Left lung (tissue), 10 donors: ENCODE data around the gene CPLX1. TPM values are rescaled to one million over a fixed set of nuclear protein-coding genes. Genes with fewer than 3 reads are reported as not detected.

Source experiments
- ATAC-seq: fragments of 200-7000 bp; cut with Tn5 transposase; one replicate; pipeline ENCODE4 v1.9.1; 2020; ENCODE audit warnings: moderate library complexity
- DNase-seq, 4 donors: peaks; one replicate each; pipeline ENCODE4 v3.0.0-alpha.2; 2013 to 2020
- H3K27ac ChIP-seq, 2 donors: fragments of 200-600 bp; sonication (generic) in 1 of 2; one replicate each; pipeline versions ENCODE4 v1.5.0 to v1.8.0; 2020 to 2021
- H3K27me3 ChIP-seq, 2 donors: fragments of 200-600 bp; sonication (generic) in 1 of 2; one replicate each; pipeline versions ENCODE4 v1.5.0 to v1.8.0; 2020 to 2021
- H3K36me3 ChIP-seq, 2 donors: fragments of 200-600 bp; sonication (generic) in 1 of 2; one replicate each; pipeline versions ENCODE4 v1.5.0 to v1.8.0; 2020 to 2021
- H3K4me1 ChIP-seq, 2 donors: fragments of 200-600 bp; one replicate each; pipeline ENCODE4 v1.8.0; 2021
- H3K4me3 ChIP-seq, 2 donors: fragments of 200-600 bp; sonication (generic) in 1 of 2; one replicate each; pipeline versions ENCODE4 v1.5.0 to v1.8.0; 2020 to 2021; ENCODE audit warnings: mild to moderate bottlenecking in 1 of 2
- H3K9me3 ChIP-seq, 2 donors: fragments of 200-600 bp; sonication (generic) in 1 of 2; one replicate each; pipeline versions ENCODE4 v1.5.0 to v1.8.0; 2020 to 2021
- intact Hi-C, 2 donors: fragments of 100-400 bp; cut with DNase I; formaldehyde crosslinking; loops; one replicate each; pipeline versions ENCODE4 v1.11.2 to v1.14.2; 2022
- polyA plus RNA-seq, 6 donors: library from polyadenylated mRNA; unstranded; fragments of 120-200 nt; gene quantifications; one replicate each; pipeline ENCODE4 v1.2.1, GENCODE V29; 2013; ENCODE audit not compliant: insufficient read length in 6 of 6
- total RNA-seq, 2 donors: library from RNA; stranded (reverse); fragmentation: NEBNext Ultra II Directional; extraction: Animal tissue kit (Norgen Biotek cat#: 25700); gene quantifications; one replicate each; pipeline ENCODE4 v1.2.1, GENCODE V29; 2021
- TF ChIP-seq, protein P1 (sequence below), 2 donors: fragments of 200-600 bp; sonication (generic) in 1 of 2; IDR thresholded peaks; one replicate each; pipeline versions ENCODE4 v1.5.0 to v1.8.0; 2021; ENCODE audit warnings: antibody characterized with exemption in 2 of 2
- donor health status: DM: no; HTN: yes; CAD: no.
- donor health status: DM: no; HTN: no; CAD: no.

CPLX1 gene
- total and polyA plus RNA-seq, 8 donors: 0.98 to 3.2 (median 1.5) TPM

DNA sequence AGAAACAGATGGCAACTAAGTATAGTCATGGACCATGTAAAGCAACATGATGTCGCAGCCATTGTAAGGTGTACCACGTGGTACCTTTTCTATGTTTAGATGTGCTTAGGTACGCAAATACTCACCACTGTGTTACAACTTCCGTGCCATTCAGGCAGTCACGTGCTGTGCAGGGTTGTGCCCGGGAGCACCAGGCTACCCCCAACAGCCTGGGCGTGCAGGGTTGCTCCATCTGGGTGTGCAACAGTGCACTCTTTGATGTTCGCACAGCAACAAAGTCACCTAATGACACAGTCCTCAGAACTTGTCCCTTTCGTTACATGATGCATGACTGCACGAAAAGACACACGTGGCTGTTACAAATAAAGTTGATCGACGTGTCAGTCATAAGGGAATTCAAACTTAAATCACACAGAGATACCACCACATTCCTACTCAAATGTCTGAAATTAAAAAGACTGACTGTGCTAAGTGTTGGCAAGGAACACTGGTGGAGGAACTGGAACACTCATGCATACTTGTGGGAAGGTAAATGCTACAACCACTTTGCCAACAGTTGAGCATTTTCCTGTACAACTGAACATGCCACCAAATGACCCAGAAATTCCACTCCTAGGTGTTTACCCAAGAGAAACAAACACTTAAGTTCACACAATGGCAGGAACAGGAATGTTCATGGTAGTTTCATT lies 24.3 kb downstream of the CPLX1 start:
- Histone ChIP-seq H3K27ac (no peak overlapping the region), H3K36me3 (no peaks in the 10 kb centered on the region), H3K4me1 (no peaks in the 10 kb centered on the region), H3K9me3 (no peaks in the 10 kb centered on the region), H3K27me3 (peaks cover 0 to 42% of the 10 kb centered on the region in 2 donors), H3K4me3 (no peak overlapping the region)
- intact Hi-C loops: no loop called here
- DNase-seq (peak in 1 of 4 donors; percentile 42), ATAC-seq (no peak)
- TF ChIP-seq, protein P1, sequence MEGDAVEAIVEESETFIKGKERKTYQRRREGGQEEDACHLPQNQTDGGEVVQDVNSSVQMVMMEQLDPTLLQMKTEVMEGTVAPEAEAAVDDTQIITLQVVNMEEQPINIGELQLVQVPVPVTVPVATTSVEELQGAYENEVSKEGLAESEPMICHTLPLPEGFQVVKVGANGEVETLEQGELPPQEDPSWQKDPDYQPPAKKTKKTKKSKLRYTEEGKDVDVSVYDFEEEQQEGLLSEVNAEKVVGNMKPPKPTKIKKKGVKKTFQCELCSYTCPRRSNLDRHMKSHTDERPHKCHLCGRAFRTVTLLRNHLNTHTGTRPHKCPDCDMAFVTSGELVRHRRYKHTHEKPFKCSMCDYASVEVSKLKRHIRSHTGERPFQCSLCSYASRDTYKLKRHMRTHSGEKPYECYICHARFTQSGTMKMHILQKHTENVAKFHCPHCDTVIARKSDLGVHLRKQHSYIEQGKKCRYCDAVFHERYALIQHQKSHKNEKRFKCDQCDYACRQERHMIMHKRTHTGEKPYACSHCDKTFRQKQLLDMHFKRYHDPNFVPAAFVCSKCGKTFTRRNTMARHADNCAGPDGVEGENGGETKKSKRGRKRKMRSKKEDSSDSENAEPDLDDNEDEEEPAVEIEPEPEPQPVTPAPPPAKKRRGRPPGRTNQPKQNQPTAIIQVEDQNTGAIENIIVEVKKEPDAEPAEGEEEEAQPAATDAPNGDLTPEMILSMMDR (IDR thresholded peaks at IDR 0.05): no peak

DNA sequence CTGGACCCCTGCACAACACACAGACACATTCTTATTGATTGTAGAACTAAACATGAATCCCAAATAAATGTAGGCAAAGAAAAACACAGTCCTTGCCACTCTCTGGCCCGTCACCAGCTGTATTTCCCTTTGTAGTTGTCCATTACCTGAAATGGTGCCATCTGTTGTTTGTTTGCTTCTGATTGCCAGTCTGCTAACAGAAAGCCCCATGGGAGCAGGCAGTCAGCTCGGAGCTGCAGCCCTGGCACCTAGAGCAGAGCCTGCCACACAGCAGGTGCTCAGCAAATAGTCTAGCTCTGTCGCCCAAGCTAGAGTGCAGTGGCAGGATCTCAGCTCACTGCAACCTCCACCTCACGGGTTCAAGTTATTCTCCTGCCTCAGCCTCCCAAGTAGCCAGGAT lies 28.9 kb downstream of the CPLX1 start:
- Histone ChIP-seq H3K27me3 (peaks cover 37 to 67% of the 10 kb centered on the region in 2 donors), H3K4me3 (no peak overlapping the region), H3K27ac (no peak overlapping the region), H3K36me3 (no peaks in the 10 kb centered on the region), H3K9me3 (no peaks in the 10 kb centered on the region), H3K4me1 (peaks cover 6 to 10% of the 10 kb centered on the region in 2 donors)
- DNase-seq (peak in 1 of 4 donors; percentile 26), ATAC-seq (no peak)
- TF ChIP-seq, protein P1 (IDR thresholded peaks at IDR 0.05): no peak
- intact Hi-C loops: no loop called here

DNA sequence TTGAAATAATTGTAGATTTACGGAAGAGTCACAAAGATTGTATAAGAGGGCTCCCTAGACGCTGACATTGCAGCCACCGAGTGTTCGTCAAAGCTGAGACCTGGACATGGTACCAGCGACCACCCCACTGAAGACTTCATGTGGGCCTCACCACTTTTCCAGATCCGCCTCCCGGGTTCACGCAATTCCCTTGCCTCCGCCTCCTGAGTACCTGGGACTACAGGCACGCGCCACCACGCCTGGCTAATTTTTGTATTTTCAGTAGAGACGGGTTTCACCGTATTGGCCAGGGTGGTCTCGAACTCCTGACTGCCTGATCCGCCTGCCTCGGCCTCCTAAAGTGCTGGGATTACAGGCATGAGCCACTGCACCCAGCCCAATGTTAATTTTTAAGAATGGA lies 29.7 kb downstream of the CPLX1 start:
- intact Hi-C loops: no loop called here
- peak in 1 of 4 donors; percentile 26 for DNase-seq
- H3K27me3 ChIP-seq: peaks cover 37 to 76% of the 10 kb centered on the region in 2 donors
- H3K4me3 ChIP-seq: no peak overlapping the region
- H3K9me3 ChIP-seq: no peaks in the 10 kb centered on the region
- TF ChIP-seq, protein P1 (IDR thresholded peaks at IDR 0.05): no peak
- H3K36me3 ChIP-seq: no peaks in the 10 kb centered on the region
- H3K4me1 ChIP-seq: peaks cover 9 to 12% of the 10 kb centered on the region in 2 donors
- H3K27ac ChIP-seq: no peak overlapping the region
- ATAC-seq: no peak

DNA sequence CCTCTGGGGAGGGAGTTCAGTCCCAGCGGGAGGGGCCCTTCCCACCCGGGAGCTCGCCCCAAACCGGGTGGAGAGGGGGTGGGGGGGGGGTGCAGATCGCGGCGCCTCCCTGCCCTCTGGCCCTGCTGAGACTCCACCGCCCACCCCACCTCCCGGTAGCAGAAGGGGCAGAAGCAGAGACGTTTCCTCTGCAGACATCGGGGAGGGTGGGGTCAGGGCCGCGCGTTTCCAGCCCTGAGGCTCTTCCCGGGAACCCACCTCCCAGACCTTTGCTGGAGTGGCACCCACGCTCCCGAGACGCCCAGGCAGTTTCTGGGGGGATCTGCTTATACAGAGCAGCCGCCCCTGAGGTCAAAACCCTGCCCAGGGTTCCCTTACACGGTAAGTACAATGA lies 30.2 kb downstream of the CPLX1 start:
- no peak for ATAC-seq
- peaks cover 37 to 81% of the 10 kb centered on the region in 2 donors for H3K27me3 ChIP-seq
- TF ChIP-seq, protein P1 (IDR thresholded peaks at IDR 0.05): no peak
- peak in 1 of 4 donors; percentile 46 for DNase-seq
- H3K9me3 ChIP-seq: no peaks in the 10 kb centered on the region
- peaks cover 9 to 12% of the 10 kb centered on the region in 2 donors for H3K4me1 ChIP-seq
- no peak overlapping the region for H3K27ac ChIP-seq
- no peak overlapping the region for H3K4me3 ChIP-seq
- no peaks in the 10 kb centered on the region for H3K36me3 ChIP-seq
- intact Hi-C loops: no loop called here

DNA sequence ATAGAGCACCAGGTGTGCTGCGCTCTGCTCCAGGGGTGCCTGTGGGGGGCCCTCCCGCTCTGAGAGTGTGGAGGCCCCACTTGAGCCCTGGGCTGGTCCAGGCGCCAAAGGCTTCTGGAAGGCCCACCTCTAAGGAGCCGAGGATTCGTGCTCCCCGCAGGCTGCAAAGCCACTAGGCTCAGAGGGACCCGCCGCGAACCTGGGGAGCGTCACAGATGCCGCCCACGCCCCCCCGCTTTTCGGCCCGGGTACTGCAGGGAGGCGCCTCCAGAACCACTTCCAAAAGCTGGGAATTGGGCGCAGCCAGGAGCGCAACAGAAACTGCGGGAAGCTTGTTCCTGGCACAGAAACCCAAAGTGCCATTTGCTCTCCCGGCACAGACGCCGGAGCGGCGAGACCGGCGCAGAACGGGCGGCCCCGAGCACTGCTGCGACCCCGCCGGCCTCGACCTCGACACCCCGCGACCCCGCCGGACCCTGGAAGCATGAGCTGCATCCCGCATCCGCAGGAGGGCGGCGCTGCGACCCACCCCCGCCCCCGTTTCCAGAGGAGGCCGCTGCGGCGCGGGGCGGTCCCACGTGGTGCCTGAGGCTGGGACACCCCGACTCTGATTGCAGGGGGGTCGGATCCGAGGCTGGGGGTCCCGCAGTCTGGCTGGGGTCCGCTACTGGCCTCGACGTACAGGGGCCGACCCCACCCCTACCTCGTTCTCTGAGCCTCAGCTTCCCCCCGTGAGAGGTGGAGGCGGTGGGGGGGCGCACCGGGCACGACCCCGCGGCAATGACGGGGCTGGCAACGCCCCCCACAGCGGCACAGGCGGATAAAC lies 30.8 kb downstream of the CPLX1 start:
- peaks cover 9 to 12% of the 10 kb centered on the region in 2 donors for H3K4me1 ChIP-seq
- H3K36me3 ChIP-seq: no peaks in the 10 kb centered on the region
- H3K9me3 ChIP-seq: no peaks in the 10 kb centered on the region
- DNase-seq: peak in 1 of 4 donors; percentile 63
- H3K27ac ChIP-seq: no peak overlapping the region
- TF ChIP-seq, protein P1 (IDR thresholded peaks at IDR 0.05): no peak
- H3K27me3 ChIP-seq: peaks cover 37 to 87% of the 10 kb centered on the region in 2 donors
- no peak overlapping the region for H3K4me3 ChIP-seq
- no peak for ATAC-seq
- intact Hi-C loops: no loop called here
